Measurements from ENCODE around the gene CFAP73.
A peak's percentile ranks its signal among the peaks of the same experiment; 100 is the strongest.
"Not testable (repeated sequence)": the region's sequence is repeated elsewhere in the genome, so short reads cannot be mapped to it uniquely, and the experiment has no call there.

Gene CFAP73

DNA sequence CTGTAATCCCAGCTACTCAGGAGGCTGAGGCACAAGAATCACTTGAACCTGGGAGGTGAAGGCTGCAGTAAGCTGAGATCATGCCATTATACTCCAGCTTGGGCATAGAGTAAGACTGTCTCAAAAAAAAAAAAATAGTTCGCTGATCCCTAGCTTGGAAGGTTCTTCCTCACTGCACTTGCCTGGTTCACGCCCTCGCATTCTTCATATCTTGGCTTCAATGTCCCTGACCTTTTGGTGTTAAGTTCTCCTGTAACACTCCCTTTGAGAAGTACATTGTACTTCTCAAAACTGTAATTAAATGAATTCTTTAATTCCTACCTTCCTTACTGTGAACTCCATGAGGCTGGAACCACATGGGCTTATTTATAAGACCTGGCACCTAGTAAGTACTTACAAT lies 55.3 kb downstream of the CFAP73 start:
- H3K27me3 Mint-ChIP-seq (ENCODE audit: low read depth): no peaks in the 10 kb centered on the region
- peaks cover 8% of the 10 kb centered on the region for H3K36me3 Mint-ChIP-seq (ENCODE audit: low read depth)
- H3K4me1 Mint-ChIP-seq (ENCODE audit: low read depth): peaks cover 38% of the 10 kb centered on the region
- no peak for DNase-seq (ENCODE audit: low spot score)
- H3K4me3 Mint-ChIP-seq: no peak overlapping the region
- no peaks in the 10 kb centered on the region for H3K9me3 Mint-ChIP-seq
- no peak overlapping the region for H3K27ac Mint-ChIP-seq

- not testable (repeated sequence) for H3K9me3 Mint-ChIP-seq; H3K27me3 Mint-ChIP-seq (ENCODE audit: low read depth); DNase-seq (ENCODE audit: low spot score)
- Mint-ChIP-seq H3K4me3 (peak overlapping the region; percentile 20), H3K36me3 (ENCODE audit: low read depth) (peaks cover 12% of the 10 kb centered on the region), H3K27ac (peak overlapping the region; percentile 47), H3K4me1 (ENCODE audit: low read depth) (peaks cover 51% of the 10 kb centered on the region)
Observed at GRCh38 chr12:113206802-113207201, 57.3 kb downstream of the CFAP73 start.

DNA sequence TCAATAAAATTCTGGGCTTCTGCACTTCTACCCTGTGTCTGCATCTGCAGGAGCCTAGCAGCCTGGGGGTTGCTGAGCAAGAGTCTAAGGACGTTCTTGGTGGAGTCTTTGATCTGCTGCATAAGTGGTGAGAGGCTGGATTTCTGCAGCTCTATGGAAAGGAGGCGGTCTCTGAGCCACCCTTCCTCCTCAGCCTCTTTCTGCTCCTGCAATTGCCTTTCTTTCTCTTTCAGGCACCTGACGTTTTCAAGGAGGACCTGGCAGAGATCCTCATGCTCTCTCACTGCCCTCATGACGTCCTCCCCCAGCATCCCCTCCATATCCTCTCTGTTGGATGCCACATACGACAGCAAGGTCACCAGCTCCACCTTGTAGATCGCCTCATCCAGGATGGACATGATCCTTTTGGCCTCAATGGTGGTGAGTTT lies 58.1 kb downstream of the CFAP73 start:
- peak overlapping the region; percentile 97 for H3K27ac Mint-ChIP-seq
- H3K4me3 Mint-ChIP-seq: peak overlapping the region; percentile 81
- peak; percentile 19 for DNase-seq (ENCODE audit: low spot score)
- H3K27me3 Mint-ChIP-seq (ENCODE audit: low read depth): no peaks in the 10 kb centered on the region
- peaks cover 51% of the 10 kb centered on the region for H3K4me1 Mint-ChIP-seq (ENCODE audit: low read depth)
- H3K9me3 Mint-ChIP-seq: peaks cover 7% of the 10 kb centered on the region
- H3K36me3 Mint-ChIP-seq (ENCODE audit: low read depth): peaks cover 12% of the 10 kb centered on the region

- H3K4me3 Mint-ChIP-seq: peak overlapping the region; percentile 81
- H3K4me1 Mint-ChIP-seq (ENCODE audit: low read depth): peaks cover 53% of the 10 kb centered on the region
- DNase-seq (ENCODE audit: low spot score): peak; percentile 81
- no peaks in the 10 kb centered on the region for H3K27me3 Mint-ChIP-seq (ENCODE audit: low read depth)
- peak overlapping the region; percentile 97 for H3K27ac Mint-ChIP-seq
- peaks cover 7% of the 10 kb centered on the region for H3K9me3 Mint-ChIP-seq
- peaks cover 14% of the 10 kb centered on the region for H3K36me3 Mint-ChIP-seq (ENCODE audit: low read depth)
Observed at GRCh38 chr12:113208041-113208934, 58.8 kb downstream of the CFAP73 start.

Data from T-helper 2 cell treated with Interferon-gamma antibody and Interleukin-4, amounts not matched to agents 5 μg/mL and 100 μg/mL, for 36 hours (primary cell).